GM18517 (cell line): ENCODE results near the gene RIC1.
"Not testable (repeated sequence)": the region's sequence is repeated elsewhere in the genome, so short reads cannot be mapped to it uniquely, and the experiment has no call there.

Experiments used
- ATAC-seq: cut with Tn5 transposase; IDR thresholded peaks from one replicate; pipeline ENCODE4 v1.9.1; 2021; ENCODE audit warnings: mild to moderate bottlenecking, moderate library complexity; ENCODE audit not compliant: unreplicated experiment

RIC1 gene

DNA sequence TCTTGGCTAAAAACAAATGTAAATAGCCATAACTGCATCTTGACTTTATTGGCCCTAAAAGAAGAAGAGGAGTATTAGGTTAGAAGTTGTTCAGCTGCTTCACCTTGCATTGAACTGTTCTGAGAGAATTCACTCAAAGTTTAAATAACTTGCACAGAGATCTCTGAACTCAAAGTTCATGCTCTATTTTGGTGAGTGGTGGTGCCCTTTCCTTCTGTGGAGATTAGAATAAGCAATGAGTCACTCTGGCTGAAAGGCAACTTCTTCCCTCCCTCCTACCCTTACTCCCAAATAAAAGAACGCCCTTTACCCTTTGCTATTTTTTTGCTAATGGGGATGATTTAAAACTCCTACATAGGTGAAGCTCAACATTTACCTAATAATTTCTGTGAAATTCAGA lies 155.1 kb downstream of the RIC1 start:
- ATAC-seq = no peak

DNA sequence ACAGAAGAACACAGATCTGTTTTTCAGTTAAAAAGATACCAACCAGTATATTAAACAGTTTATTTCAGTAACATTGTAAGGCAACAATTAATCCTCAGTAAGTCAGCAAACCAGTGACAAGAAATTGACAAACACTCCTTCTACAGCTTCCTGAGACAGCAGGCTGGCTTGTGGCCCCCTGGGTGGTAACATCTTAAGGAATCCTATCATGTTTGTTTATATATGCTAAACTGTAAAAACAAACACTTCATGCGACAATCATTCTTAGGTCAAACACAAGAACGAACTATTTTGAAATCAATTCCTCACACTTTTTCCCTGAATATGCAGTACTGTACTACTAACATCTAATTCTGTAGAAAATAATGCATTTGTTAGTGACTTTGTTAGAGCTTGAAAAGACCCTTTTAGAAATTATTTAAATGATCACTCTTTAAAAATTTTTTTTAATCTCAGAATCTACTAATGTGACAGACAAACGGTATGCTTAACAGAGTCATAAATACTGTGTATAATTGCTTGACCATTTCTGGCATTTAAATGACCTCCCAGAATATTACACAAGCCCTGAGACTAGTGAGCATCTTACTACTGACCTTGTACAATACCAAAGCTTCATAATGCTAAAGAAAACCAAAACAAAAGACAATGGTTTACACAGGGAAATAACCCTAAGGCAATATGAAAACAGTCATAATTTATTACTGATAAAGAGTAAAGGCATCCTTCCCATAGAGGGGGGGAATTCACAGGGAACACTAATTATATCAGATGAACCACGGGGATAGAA lies 155.8 kb downstream of the RIC1 start:
- ATAC-seq = no peak

DNA sequence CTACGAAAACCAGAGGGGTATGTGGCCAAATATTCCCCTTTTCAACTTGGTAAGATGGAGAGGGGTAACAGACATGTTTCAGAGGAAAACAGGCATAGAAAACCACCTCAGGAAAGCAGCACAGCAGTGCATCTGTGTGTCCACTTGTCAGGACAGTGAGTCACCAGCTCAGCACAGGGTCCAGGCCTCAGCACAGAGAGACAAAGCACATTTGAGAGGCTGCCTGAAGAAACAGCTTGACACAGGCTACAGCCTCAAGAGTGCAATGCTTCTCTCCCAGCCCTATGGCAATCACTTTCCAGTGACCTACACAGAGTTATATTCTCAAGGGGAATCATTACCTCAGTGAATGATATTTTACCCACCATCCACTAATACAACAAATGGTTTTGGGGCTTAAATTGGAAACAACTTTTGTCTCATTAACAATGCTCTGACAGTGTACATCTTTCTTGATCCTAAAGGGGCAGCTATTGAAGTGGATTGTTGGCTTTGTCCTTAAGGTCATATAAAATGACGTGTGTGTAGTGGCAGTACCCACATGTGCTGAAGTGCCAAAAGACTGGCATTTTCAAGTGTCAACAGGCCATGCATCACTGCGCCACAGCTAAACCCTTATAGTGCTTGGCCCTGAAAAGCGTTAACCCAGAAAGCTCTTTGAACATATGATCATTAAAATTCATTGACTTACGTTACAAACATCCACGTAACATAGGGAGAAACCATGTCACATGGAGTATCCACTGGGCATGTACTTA lies 157.6 kb downstream of the RIC1 start:
- no peak for ATAC-seq

DNA sequence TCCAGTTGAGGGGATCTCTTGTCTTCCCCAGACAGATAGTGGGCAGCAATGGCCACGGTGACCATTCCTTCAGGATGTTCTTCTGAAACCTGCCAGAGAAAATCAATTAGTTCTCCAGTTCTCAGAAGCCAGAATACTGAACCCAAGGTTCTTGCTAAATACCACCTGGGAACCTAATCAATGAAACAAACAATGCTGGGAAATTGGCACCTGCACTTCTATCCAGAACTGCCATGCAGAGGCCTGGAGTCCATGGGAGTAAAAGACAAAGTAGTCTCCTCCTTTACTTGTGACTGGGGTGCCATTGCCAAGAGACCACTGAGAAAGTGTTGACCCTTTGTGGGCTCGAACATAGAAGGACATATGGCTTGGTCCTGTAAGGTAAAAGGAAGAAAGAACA lies 158.3 kb downstream of the RIC1 start:
- ATAC-seq = no peak

DNA sequence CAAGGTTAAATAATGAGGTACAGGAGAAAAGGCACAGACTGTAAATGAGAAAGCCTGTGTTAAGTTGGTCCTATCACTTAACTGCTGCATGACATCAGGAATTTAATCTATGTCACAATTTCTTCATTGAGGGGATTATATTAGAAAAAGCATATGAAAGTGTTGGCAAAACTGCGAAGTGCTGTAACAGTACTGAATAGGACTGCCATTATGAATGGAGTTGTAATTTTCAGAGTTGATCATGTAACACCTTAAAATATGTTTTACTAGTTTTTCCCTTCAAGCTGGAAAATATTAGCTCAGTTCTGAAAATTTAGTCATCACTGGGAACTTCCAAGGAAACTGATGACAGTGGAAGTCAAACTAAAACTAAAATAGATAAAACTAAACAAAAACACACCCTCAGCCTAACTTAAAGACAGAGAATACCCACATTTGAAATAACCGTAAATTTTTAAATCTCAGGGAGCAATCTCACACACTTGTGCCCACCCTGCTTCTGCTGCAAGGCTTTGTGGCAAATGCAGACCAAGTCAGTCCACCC lies 158.9 kb downstream of the RIC1 start:
- ATAC-seq = no peak

DNA sequence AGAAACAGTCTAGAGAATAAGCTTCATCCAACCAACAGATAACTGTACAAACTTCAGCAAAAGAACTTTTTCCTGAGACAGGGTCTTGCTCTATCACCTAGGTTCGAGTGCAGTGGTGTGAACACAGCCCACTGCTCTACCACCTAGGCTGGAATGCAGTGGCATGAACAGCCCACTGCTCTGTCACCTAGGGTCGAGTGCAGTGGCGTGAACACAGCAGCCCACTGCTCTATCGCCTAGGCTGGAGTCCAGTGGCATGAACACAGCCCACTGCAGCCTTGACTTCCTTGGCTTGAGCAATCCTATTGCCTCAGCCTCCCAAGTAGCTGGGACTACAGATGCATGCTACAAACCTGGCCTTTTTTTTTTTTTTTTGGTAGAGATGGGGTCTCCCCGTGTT lies 160.6 kb downstream of the RIC1 start:
- no peak for ATAC-seq

DNA sequence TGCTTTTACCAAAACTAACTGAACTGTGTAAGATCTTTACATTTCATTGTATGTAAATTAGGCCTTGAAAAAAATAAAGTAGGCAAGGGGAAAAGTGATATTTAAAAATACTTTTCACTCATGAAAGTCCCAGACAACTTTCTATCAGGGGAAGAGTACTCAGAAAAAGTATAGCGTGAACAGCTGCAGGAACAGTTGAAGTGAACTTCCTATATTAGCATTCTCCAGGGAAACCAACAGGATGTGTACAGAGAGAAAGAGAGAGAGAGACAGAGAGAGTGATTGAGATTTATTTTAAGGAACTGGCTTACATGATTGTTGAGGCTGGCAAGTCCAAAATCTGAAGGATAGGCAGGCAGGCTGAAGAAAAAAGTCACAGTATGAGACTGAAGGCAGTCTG lies 162.0 kb downstream of the RIC1 start:
- no peak for ATAC-seq

DNA sequence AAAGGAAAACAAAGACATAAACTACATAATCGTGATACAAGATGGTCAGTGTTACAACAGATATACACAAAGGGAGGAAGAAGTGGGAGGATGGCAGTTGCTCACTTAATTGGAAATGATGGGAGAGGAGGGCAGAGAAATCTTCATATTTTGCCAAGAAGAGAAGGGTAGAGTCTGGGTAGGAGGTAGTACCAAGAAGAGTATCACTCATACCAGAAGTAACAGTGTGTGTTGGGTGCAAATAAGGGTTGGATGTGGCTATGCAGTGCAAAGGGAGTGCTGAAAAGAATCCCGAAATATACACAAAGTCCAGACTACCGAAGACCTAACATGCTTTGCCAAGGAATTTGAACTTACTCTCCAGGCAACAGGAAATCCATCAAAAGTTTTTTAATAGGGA lies 163.0 kb downstream of the RIC1 start:
- ATAC-seq = no peak

DNA sequence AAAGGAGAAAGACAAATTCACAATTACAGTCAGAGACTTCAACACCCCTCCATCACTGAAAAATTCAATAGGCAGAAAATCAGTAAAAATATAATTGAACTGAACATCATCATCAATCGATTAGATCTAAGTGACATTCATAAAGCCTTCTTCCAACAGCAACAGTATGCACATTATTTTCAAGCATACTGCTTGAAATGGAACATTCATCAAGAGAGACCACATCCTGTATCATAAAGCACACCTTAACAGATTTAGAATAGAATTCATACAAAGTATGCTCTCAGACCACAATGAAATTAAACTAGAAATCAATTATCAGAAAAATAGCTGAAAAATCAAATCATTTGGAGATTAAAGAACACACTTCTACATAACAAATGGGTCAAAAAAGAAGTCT lies 164.9 kb downstream of the RIC1 start:
- no peak for ATAC-seq

DNA sequence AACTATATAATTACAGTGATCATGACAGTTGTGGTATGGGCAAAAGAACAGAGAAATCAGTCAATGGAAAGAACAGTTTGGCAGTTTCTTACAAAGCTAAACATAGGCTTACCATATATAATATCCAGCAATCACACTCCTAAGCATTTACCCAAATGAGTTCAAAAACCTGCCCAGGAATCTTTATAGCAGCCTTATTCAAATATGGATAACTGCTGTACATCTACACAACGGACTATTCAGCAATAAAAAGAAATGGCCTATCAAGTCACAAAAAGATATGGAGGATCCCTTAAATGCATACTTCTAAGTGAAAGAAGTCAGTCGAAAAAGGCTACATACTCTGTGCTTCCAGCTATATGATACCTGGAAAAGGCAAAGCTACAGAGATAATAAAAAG lies 167.4 kb downstream of the RIC1 start:
- ATAC-seq = no peak

DNA sequence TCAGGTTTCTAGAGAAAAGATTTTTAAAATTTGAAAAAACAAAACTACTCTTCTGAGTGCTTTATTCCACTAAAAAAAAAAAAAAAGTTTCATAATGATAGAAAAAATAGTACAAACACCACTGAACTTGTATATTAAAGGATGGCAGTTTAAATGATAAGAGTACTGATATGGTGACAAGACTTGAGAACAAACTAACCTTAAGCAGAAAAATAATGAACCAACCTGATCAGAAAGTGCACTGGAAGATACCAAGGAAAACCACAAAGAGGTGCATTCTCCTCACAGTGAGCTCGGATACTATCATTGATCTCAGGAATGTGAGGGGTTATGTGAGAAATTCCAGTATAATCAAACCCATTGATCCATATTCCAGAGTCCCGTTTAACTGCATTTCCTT lies 169.7 kb downstream of the RIC1 start:
- ATAC-seq = no peak

DNA sequence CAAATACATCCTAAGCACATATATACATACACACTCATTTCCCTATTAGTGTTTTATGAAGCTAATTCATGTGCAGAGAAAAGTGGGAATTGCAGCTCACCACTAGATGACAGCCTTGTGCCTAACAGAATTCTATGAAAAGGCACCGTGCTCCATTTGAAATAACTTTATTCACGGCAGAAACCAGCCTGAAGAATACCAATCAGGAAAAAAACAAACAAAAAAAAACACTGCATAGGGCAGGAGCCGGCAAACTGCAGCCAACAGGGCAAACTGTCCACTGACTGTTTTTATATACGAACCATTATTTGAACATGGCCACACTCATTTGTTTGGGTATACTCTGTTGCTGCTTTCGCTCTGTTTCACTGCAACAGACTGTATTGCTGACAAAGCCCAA lies 170.4 kb downstream of the RIC1 start:
- ATAC-seq = no peak

DNA sequence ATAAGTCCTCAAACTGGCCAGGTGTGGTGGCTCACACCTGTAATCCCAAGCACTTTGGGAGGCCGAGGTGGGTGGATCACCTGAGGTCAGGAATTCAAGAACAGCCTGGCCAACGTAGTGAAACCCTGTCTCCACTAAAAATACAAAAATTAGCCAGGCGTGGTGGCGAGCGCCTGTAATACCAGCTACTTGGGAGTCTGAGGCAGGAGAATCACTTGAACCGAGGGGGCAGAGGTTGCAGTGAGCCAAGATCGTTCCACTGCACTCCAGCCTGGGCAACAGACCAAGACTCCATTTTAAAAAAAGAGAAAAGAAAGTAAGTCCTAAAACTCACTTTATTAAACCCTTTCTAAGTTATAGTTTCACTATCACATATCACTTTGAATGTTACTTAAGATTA lies 171.5 kb downstream of the RIC1 start:
- ATAC-seq = not testable (repeated sequence)

DNA sequence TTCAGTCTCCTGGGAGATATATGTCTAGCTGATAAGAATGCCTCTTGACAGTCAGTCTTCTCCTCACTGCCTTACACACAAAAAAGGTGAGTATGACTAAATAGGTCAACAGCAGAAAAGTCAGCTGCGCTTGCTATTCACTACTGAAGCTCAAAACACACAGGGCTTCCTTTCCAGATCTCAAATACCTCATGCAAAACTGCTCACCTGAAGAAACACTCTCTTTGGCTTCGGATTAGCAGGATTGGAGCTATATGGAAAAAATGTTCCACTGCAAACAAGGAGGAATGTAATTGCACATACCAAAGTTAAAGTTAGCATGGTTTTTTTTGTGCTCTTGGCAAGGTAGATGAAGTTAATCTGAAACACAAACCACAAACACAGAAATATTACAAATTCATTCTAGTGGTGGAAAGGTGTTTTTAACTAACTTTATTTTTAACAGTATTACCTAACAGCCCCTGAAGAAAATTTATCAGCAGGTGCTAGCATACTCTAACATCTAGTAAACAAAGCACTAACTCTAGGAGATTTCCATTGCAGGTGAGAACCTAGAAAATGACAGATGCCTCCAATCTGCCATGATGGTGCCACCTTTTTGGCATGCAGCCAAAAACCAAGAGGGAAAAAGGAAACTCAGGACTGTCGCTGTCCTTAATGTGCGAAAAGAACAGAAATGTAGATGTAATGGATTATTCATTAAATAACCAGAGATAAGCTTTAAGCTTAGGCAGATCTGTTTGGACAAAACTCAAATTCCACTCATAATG lies 172.2 kb downstream of the RIC1 start:
- ATAC-seq = no peak

DNA sequence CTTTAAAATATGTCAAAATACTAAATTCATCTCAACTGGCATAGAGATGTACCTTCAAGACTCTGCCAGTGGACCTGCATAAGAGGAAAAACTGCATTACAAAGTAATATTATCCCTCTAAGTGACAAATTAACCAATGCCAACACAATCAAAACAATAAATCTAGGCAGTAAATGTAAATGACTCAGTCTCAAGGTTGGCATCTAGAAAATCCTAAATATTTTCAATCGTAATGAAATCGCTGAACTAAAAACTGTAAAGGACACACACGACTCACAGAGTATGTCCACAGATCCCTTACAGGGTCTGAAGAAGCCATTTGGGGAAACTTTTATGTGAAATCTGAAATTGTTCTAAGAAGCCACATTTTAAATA lies 172.8 kb downstream of the RIC1 start:
- no peak for ATAC-seq

DNA sequence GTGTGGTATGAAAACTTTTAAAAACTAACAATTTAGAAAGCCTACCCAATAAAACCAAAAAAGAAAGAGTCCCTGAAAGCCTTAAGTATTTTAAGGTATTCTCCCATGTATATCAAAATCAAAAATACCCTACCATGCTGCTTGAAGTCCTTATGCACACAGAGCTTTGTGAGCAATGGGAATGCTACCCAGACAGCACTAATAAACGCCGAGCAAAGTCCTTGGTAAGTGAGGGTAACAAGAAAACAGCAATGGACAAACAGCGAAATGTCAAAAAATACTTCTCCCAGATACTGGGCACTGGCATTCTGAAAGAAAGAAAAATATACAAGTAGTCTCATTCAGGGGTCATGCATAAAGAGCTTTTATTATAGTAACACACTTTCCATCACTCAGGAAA lies 176.6 kb downstream of the RIC1 start:
- ATAC-seq = no peak

DNA sequence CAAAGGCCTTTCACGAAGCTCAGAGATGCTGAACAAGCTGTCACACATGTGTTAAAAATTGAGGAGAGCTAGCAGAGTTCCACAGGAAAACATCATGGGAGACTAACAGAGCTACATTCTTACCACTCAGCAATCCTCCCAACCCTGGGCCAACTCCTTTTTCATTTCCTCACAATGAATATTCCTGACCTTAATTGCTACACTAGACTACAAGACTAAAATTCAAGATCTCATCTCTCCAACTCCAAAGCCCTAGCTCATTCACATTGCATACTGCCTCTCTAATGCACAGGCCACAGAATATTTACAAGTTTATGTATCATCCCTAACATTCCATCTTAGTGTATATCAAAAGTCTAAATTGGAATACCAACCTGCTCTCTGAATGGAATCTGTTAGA lies 182.8 kb downstream of the RIC1 start:
- ATAC-seq = no peak

DNA sequence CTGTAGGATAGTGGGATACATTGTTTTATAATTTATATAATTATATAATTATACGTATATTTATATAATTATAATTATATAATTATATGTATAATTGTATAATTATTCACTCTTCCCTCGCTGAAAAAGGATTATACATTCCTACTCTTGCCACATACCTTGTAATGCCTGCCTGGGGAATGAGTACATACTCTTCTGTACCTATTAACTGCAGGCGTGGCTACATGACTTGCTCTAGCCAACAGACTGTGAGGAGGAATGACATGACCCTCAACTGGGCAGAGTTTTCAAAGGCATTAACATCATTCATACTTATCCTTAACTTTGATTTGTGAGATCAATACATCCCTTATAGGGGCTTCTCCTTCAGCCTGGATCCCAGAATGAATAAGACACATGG lies 184.9 kb downstream of the RIC1 start:
- no peak for ATAC-seq

DNA sequence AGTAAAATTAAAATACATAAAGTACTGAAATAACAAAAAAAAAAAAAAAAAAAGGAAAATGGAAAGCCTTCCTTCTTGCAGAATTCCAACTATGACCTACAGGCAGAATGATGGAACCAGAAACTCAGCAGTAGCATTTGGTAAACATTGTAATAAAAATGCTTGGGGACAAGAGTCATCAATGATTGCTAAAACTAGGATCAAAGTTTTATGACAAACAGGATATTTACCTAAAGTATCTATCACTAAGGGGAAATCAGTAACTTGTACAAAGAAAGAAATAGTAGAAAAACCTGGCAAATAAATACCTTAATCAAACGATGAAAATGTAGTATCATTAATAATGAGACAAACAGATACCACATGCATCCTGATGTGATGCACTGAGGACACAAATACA lies 186.6 kb downstream of the RIC1 start:
- no peak for ATAC-seq

DNA sequence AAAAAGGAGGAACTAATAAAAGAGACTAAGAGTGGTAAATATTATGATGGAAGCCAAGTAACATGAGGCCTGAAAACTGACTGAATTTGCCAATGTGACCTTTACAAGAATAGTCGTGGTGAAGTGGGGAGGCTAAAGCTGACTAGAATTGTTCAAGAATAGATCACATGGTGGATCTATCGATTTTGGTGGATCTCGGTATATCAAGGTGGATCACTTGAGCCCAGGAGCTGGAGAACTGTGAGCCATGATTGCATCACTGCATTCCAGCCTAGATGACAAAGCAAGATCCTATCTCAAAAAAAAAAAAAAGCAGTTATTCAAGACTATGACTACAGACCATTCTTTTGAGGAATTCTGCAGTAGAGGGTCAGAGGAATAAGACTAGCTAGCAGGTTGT lies 189.0 kb downstream of the RIC1 start:
- ATAC-seq = no peak

DNA sequence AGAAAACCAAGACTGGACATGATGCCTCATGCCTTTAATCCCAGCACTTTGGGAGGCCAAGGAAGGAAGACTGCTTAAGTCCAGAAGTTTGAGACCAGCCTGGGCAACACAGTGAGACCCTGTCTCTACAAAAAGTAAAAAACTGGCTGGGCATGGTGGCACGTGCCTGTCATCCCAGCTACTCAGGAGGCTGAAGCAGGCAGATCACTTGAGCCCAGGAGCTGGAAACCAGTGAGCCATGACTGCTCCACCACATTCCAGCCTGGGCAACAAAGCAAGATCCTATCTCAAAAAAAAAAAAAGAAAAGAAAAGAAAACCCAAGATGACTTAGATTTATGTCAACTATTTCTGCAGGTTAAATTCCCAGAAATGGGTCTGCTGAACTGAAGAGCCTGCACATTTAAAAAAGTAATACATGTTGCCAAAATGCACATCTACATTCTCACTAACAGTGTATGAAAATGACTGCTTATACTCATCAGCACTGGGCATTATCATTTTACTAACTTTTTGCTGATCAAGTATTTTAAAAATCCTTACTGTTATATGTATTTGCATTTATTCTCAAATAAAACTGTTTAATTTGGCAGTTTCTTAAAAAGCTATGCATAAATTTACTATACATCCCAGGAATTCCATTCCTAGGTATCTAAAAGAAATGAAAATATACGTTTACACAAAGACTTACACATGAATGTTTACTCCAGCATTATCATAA lies 189.7 kb downstream of the RIC1 start:
- ATAC-seq = no peak
